Activated CD8-positive, alpha-beta memory T cell treated with anti-CD3 and anti-CD28 coated beads, Interleukin-2, amount 50 U/mL, for 4 hours (primary cell): ENCODE results near the gene DDX24.
A peak's percentile ranks its signal among the peaks of the same experiment; 100 is the strongest.

Experiments
- DNase-seq: peaks from one replicate; pipeline ENCODE4 v3.0.0-alpha.2; 2020

The DDX24 gene

GRCh38 chr14:94004015-94004414, 77.0 kb downstream of the DDX24 start:
- no peak for DNase-seq

- DNase-seq = no peak
Measured at GRCh38 chr14:94003397-94003796, 77.6 kb downstream of the DDX24 start.

- peak; percentile 60 for DNase-seq
Measured at GRCh38 chr14:94001501-94002396, 79.3 kb downstream of the DDX24 start.

GRCh38 chr14:94001016-94001415, 80.0 kb downstream of the DDX24 start:
- DNase-seq = no peak

- DNase-seq = no peak
Measured at GRCh38 chr14:94000267-94000666, 80.7 kb downstream of the DDX24 start.

GRCh38 chr14:93999573-93999972, 81.4 kb downstream of the DDX24 start:
- DNase-seq = no peak

GRCh38 chr14:93998871-93999403, 82.1 kb downstream of the DDX24 start:
- no peak for DNase-seq
